Urinary bladder (tissue), 4 donors: Measurements from ENCODE around the gene RNU6-8. TPM values are rescaled to one million over a fixed set of nuclear protein-coding genes. Genes with fewer than 3 reads are reported as not detected.

Experiments used
- DNase-seq: peaks from one replicate; pipeline ENCODE4 v3.0.0-alpha.2; 2015; ENCODE audit errors: extremely low spot score
- H3K27ac ChIP-seq: one replicate; pipeline ENCODE4 v1.5.1; 2013; ENCODE audit warnings: low read depth, mild to moderate bottlenecking, moderate library complexity
- H3K36me3 ChIP-seq: one replicate; pipeline ENCODE4 v1.6.1; 2013; ENCODE audit warnings: mild to moderate bottlenecking, moderate library complexity; ENCODE audit not compliant: insufficient read depth
- H3K4me1 ChIP-seq: one replicate; pipeline ENCODE4 v1.6.1; 2013; ENCODE audit warnings: mild to moderate bottlenecking, moderate library complexity; ENCODE audit not compliant: insufficient read depth
- H3K4me3 ChIP-seq: one replicate; pipeline ENCODE4 v1.5.1; 2013; ENCODE audit warnings: low read depth, low read length
- WGBS: extraction: QIAGEN DNeasy Blood & Tissue Kit; methylation state at CpG from one replicate; pipeline ENCODE4 v1.1.7; 2013; 5-methylcytosine and 5-hydroxymethylcytosine counted together
- polyA plus RNA-seq: library from polyadenylated mRNA; stranded (reverse); fragments of 200-250 nt; gene quantifications from one replicate; pipeline ENCODE4 v1.2.3, GENCODE V29; 2013
- total RNA-seq: library from RNA; depleted of rRNA; stranded (reverse); fragments of >200 nt; gene quantifications from one replicate; pipeline ENCODE4 v1.2.3, GENCODE V29; 2014
- donor health status: healthy with polysubstance abuse.
- donor health status: healthy.

RNU6-8 gene
- total RNA-seq = not detected
- polyA plus RNA-seq = not detected

DNA sequence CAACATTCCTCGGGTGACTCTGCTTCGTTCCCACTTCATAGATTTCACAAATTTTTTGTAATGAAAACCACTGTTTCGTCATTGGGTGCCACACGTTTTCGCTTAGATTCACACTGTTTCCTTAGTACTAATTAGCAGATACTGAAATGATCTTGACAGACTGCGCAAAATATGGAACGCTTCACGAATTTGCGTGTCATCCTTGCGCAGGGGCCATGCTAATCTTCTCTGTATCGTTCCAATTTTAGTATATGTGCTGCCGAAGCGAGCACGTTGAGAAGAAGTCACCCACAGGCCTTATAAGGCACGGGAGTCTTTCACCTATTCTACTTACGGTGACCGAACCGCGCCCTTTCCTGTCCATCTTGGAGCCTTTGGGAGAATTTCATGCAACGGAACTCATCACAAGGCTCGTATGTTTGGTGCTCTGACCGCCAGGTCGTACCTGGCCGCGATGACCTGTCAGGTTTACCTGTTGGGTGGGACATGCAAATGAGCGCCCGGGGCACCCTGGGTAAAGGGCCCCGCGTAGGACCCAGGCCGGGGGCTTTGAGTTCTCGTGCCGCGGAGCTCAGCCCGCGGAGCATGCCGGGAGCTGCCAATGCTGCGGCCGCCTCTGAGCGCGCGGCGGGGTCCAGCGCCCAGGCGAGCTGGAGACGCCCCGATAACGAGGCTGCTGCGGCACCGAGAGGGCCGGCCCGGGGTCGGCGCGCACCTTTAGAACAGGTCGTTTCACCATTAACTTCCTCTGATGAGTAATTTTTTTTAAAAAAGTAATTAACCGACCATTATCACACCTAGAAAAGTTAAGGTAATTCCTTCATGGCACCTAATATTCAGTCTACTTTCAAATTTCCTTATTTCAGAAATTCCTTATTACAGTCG, at the start of gene RNU6-8:
TSS of gene RNU6-8 (minus strand) at position 272 of the 885 bp plus-strand sequence.
- WGBS = under 1% methylated on average over 57 of the region's 57 CpGs
- Histone ChIP-seq H3K4me1 (no peaks in the 10 kb centered on the region), H3K27ac (peak within 1 kb of the TSS; percentile 84), H3K36me3 (no peaks in the 10 kb centered on the region), H3K4me3 (peak within 1 kb of the TSS; percentile 68)
- DNase-seq = peak; percentile 88

- no peak overlapping the region for H3K4me3 ChIP-seq
- H3K36me3 ChIP-seq = no peaks in the 10 kb centered on the region
- DNase-seq = no peak
- no peak overlapping the region for H3K27ac ChIP-seq
- 38% methylated on average over 3 of the region's 3 CpGs for WGBS
- peaks cover 2% of the 10 kb centered on the region for H3K4me1 ChIP-seq
Observed at GRCh38 chr14:32252030-32252670, 49.1 kb upstream of the RNU6-8 start.

DNA sequence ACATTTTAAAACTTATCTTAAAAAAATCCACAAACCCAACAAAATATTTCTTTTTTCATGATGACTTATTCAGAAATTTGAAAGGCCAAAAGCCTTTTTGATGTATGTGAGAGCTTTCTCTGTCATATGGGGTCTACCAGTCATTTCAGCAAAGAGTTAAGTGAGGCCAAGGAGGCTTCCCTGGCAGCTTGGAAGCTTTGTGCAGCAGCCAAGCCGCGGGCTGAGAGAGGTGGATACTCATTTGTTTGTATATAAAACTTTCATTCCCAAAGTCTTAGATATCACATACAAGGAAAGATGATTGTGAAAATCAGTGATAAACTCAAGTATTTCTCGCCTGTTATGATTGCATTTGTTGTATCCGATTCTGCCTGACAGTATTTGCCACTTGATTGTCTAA, 48.5 kb upstream of the RNU6-8 start:
- Histone ChIP-seq H3K36me3 (no peaks in the 10 kb centered on the region), H3K27ac (no peak overlapping the region), H3K4me3 (no peak overlapping the region), H3K4me1 (peaks cover 2% of the 10 kb centered on the region)
- 37% methylated on average over 4 of the region's 4 CpGs for WGBS
- no peak for DNase-seq

DNA sequence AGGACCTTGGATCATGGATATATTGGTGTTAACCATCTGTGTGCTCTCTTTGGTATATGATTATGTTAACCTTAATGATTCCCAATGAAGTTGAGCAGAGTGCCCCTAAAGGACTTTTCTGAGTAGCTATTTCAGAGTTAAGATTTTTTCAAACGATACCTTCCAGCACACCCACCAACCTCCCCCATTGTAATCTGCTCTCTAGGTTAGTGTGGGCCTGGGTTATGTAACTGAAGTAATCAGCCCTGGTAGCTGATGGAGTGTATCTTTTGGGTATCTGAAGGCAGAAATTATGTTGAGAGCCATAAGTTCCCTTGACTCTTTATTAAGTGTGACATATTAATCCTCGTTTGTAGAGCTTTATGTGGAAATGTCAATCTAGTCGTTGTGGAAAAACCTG, 47.6 kb upstream of the RNU6-8 start:
- Histone ChIP-seq H3K36me3 (no peaks in the 10 kb centered on the region), H3K4me1 (peaks cover 2% of the 10 kb centered on the region), H3K4me3 (no peak overlapping the region), H3K27ac (no peak overlapping the region)
- 79% methylated on average over 3 of the region's 3 CpGs for WGBS
- no peak for DNase-seq

DNA sequence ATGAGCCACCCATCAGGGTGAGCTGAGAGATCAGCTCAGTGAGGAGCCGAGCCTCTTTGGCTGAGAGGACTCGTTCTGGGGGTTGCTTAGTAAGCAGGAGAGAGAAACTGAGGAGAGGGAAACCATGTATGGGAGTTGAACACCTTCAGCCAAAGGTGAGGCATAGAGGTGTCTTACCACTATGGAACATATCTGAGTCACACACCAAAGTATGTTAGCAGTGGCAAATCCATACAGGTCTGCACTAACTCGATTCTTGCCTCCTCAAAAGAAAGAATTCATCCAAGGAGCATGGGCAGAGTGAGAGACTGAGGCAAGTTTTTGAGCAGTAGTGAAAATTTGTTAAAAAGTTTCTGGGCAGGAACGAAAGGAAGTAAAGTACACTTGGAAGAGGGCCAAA, 46.7 kb upstream of the RNU6-8 start:
- Histone ChIP-seq H3K4me3 (no peak overlapping the region), H3K27ac (no peak overlapping the region), H3K36me3 (no peaks in the 10 kb centered on the region), H3K4me1 (no peaks in the 10 kb centered on the region)
- no peak for DNase-seq
- WGBS = 87% methylated on average over 4 of the region's 4 CpGs

DNA sequence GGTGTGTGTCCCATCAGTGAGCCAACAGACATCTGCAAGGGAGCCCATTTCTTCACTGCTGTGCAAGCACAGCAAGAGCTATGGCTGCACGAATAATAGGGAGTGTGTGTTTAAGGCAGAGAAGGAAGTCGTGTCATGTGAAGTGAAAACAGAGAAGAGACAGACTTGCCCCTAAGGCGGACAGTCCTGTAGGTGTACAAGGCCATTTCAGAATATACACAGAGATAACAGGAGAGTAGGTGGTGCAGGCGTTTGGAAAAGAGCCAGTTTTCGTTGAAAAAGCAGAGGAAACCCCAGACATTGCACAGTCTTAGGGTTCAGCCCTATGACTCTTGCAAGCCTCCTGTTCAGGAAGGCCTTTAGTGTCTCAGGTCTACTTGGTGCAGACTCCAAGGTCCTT, 46.3 kb upstream of the RNU6-8 start:
- Histone ChIP-seq H3K27ac (no peak overlapping the region), H3K4me1 (no peaks in the 10 kb centered on the region), H3K36me3 (no peaks in the 10 kb centered on the region), H3K4me3 (no peak overlapping the region)
- no peak for DNase-seq
- WGBS = 82% methylated on average over 5 of the region's 5 CpGs

GRCh38 chr14:32246751-32247150, 43.7 kb upstream of the RNU6-8 start:
- WGBS = 94% methylated on average over 5 of the region's 5 CpGs
- no peak for DNase-seq
- no peaks in the 10 kb centered on the region for H3K4me1 ChIP-seq
- no peak overlapping the region for H3K4me3 ChIP-seq
- H3K36me3 ChIP-seq = no peaks in the 10 kb centered on the region
- H3K27ac ChIP-seq = no peak overlapping the region

- Histone ChIP-seq H3K4me3 (no peak overlapping the region), H3K36me3 (no peaks in the 10 kb centered on the region), H3K4me1 (no peaks in the 10 kb centered on the region), H3K27ac (no peak overlapping the region)
- DNase-seq = no peak
Observed at GRCh38 chr14:32244404-32244803, 41.3 kb upstream of the RNU6-8 start.

DNA sequence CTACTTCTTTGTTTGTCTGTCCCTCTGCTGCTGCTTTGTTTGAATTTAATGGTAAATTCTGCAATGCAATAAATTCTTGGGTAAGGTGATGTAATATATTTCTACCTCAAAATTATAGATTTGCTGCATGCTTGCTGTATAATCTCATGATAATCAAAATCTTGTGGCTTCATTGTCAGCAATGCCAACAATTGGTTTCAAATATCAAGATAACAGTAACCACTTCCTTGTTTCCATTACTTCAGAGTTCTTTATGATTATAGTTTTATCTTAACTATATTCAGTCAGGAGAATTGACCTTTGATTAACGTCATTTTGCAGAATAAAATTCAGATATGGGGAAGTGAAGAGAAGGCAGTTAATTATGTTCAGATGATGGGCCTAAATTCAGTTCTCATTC, 30.2 kb upstream of the RNU6-8 start:
- 66% methylated on average over 1 of the region's 1 CpG for WGBS
- no peaks in the 10 kb centered on the region for H3K36me3 ChIP-seq
- H3K4me1 ChIP-seq = no peaks in the 10 kb centered on the region
- H3K4me3 ChIP-seq = no peak overlapping the region
- DNase-seq = no peak
- H3K27ac ChIP-seq = no peak overlapping the region

DNA sequence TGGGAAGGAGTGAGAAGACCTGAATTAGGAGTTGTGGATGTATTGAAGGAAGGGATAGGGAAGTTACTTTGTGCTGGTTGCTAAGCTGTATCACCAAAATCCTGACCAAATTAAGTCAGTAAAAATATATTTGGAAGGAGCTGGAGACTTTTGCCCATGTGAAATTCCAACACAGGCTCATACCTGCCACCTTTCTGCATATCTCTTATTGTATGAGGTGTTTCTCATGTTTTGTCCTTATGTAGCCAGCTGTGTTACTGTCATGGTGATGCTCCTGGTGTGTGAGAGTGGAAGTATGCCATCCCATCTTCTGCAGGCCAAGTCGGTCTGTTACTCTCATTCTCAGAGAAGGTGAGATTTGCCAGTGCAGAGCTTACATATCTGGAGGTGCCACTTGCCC, 29.4 kb upstream of the RNU6-8 start:
- DNase-seq = no peak
- no peak overlapping the region for H3K4me3 ChIP-seq
- no peaks in the 10 kb centered on the region for H3K36me3 ChIP-seq
- WGBS = 83% methylated on average over 1 of the region's 1 CpG
- H3K27ac ChIP-seq = no peak overlapping the region
- H3K4me1 ChIP-seq = no peaks in the 10 kb centered on the region

GRCh38 chr14:32230695-32231280, 27.7 kb upstream of the RNU6-8 start:
- WGBS = 59% methylated on average over 2 of the region's 2 CpGs
- H3K36me3 ChIP-seq = no peaks in the 10 kb centered on the region

DNA sequence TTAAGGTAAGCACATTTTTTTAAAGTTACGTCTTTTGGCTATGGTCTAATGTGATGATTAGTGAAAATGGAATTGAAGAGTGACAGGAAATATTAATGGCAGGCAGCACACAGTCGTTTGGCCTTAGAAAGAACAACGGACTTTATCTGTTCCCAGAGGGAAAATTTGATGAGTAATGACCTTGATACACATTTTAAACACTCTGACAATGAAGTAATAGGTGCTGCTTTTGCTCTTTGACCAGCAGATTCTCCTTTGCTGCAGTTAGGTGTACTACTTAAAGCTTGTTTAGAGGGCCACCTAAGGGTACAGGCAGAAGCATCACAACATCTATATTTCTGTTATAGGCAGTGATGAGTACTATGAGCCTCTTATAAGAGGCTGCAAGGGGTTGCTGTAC, 27.1 kb upstream of the RNU6-8 start:
- no peak overlapping the region for H3K4me3 ChIP-seq
- 21% methylated on average over 3 of the region's 3 CpGs for WGBS
- no peak overlapping the region for H3K27ac ChIP-seq
- H3K36me3 ChIP-seq = no peaks in the 10 kb centered on the region
- H3K4me1 ChIP-seq = no peaks in the 10 kb centered on the region
- no peak for DNase-seq

More at GRCh38 chr14:32230695-32231280, 27.7 kb upstream of the RNU6-8 start:
- Histone ChIP-seq H3K4me3 (no peak overlapping the region), H3K27ac (no peak overlapping the region), H3K4me1 (no peaks in the 10 kb centered on the region)
- no peak for DNase-seq

DNA sequence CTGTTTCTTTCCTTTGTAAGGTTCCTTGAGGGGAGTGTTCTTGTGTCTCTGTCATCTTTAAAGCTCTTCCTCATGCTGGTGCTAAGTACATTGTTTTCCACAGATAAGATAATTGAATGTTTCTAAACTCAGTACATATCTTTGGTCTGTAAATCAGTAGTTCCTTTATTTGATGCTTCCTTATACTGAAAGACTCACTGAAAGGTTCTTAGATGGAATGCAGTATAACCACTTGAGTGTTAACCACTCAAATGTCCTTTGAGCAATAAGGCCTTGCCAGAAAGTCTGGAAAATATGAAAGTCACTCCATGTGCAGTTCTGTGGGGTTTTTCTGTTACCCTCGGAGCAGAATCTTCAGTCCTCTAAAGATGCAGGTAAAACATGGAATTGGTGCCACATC, 23.0 kb upstream of the RNU6-8 start:
- H3K4me3 ChIP-seq = no peak overlapping the region
- WGBS = 80% methylated on average over 1 of the region's 1 CpG
- DNase-seq = no peak
- no peak overlapping the region for H3K27ac ChIP-seq
- H3K4me1 ChIP-seq = no peaks in the 10 kb centered on the region
- no peaks in the 10 kb centered on the region for H3K36me3 ChIP-seq

DNA sequence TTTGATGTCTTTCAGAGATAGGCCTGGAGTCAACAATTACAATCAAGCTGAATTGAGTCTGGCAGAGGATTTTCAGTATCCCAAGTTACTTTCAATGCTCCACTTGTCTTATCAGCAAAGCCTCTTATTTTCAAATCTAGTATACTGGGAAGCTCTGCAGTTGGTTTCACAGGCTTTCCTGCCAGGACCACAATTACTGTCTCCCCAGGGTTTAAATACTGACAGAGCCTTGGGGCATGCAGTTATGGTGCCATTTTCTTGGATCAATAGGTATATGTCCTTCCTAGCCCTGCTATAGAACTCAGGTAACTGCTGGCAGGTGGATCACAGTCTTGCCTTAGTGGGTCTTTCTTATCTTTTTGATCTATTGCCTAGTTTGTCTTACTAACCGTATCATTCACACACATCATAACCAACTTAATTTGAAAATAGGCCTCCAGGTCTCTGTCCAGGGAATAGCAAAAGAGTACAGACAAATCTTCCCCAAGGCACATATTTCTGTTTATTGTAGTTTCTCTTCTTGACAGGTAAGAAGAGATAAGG, 22.4 kb upstream of the RNU6-8 start:
- DNase-seq = no peak
- no peak overlapping the region for H3K4me3 ChIP-seq
- H3K36me3 ChIP-seq = no peaks in the 10 kb centered on the region
- H3K27ac ChIP-seq = no peak overlapping the region
- 27% methylated on average over 1 of the region's 1 CpG for WGBS
- no peaks in the 10 kb centered on the region for H3K4me1 ChIP-seq
